Thyroid gland (tissue), 4 donors: Measurements from ENCODE around the gene TAF9.

Experiments used
- POLR2A ChIP-seq, 2 donors: fragments of 450-650 bp; IDR thresholded peaks; one replicate each; pipeline ENCODE4 v1.6.1; 2017; ENCODE audit warnings: antibody characterized with exemption in 2 of 2, mild to moderate bottlenecking in 2 of 2, moderate library complexity in 1 of 2
- TF ChIP-seq, protein P1 (sequence below), 6 experiments: fragments of 200-600 bp in 3 of 6; fragments of 450-650 bp in 3 of 6; sonication (generic) in 3 of 6; IDR thresholded peaks; one replicate each; pipeline ENCODE4 v1.5.1; 2016 to 2019; ENCODE audit warnings: antibody characterized with exemption in 6 of 6, mild to moderate bottlenecking in 2 of 6, inconsistent platforms in 1 of 6, moderate library complexity in 1 of 6

- TF ChIP-seq, protein P1, sequence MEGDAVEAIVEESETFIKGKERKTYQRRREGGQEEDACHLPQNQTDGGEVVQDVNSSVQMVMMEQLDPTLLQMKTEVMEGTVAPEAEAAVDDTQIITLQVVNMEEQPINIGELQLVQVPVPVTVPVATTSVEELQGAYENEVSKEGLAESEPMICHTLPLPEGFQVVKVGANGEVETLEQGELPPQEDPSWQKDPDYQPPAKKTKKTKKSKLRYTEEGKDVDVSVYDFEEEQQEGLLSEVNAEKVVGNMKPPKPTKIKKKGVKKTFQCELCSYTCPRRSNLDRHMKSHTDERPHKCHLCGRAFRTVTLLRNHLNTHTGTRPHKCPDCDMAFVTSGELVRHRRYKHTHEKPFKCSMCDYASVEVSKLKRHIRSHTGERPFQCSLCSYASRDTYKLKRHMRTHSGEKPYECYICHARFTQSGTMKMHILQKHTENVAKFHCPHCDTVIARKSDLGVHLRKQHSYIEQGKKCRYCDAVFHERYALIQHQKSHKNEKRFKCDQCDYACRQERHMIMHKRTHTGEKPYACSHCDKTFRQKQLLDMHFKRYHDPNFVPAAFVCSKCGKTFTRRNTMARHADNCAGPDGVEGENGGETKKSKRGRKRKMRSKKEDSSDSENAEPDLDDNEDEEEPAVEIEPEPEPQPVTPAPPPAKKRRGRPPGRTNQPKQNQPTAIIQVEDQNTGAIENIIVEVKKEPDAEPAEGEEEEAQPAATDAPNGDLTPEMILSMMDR (IDR thresholded peaks at IDR 0.05): peak in 3 of 6 experiments; percentile 5 to 14 (median 8)
- TF ChIP-seq POLR2A (IDR thresholded peaks at IDR 0.05): no peak
Measured at GRCh38 chr5:69364414-69364813, 4.9 kb downstream of the TAF9 start.
